ENCODE results near the gene ADAMTSL1. TPM values are rescaled to one million over a fixed set of nuclear protein-coding genes. Genes with fewer than 3 reads are reported as not detected.

Gene ADAMTSL1
- total and polyA plus RNA-seq, 2 of the 8 experiments (the other 6 are each of a cell fraction or from before 2014, with no cell fraction given): 0.84 to 1.1 TPM

DNA sequence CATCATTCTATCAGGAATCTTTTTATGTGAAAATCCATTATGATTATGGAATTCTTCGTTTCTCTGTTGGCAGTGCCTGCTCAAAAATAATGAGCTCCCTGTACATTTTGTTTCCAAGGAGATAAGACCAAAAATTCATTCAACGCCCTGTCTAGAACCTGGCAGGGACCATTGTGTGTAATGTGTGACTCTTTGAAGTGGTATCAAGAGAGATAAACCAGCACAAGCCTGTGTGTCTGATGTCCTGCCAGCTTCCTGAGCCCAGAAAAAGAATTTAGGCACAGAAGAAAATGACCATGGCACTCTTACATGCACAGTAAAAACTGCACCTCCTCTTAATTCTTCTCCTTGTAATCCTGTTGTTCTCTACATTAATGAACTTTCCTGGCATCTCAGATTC, 381.7 kb downstream of the ADAMTSL1 start (continued):
- no peak for TF ChIP-seq CTCF (IDR thresholded peaks at IDR 0.05; ENCODE audit: control extremely low read depth in 1 of 3, insufficient read depth in 1 of 3, low read depth in 1 of 3, low read length in 3 of 3)
- no peak for TF ChIP-seq TCF12 (IDR thresholded peaks at IDR 0.05; ENCODE audit: low read depth, low read length)
- no peak for TF ChIP-seq POLR2A (IDR thresholded peaks at IDR 0.05; ENCODE audit: control extremely low read depth in 1 of 2, low read depth in 2 of 2, low read length in 2 of 2)
- TF ChIP-seq BACH1 (IDR thresholded peaks at IDR 0.05; ENCODE audit: low read length): no peak
- no peak for TF ChIP-seq KDM1A (IDR thresholded peaks at IDR 0.05; ENCODE audit: borderline replicate concordance, low read length)
- TF ChIP-seq RNF2 (IDR thresholded peaks at IDR 0.05; ENCODE audit: borderline replicate concordance, low read depth, low read length, missing control alignments, poor library complexity, severe bottlenecking): no peak
- no peak for TF ChIP-seq PHF8 (conservative IDR thresholded peaks at IDR 0.05; ENCODE audit: low read depth, low read length)
- no peak for TF ChIP-seq RXRA (IDR thresholded peaks at IDR 0.05; ENCODE audit: insufficient read depth, low read depth, low read length)
- TF ChIP-seq SRF (IDR thresholded peaks at IDR 0.05; ENCODE audit: low read depth, low read length): no peak

Data from H1 (cell line).